Endothelial cell of umbilical vein (primary cell): ENCODE measurements around the gene ZNF525. TPM values are rescaled to one million over a fixed set of nuclear protein-coding genes. Genes with fewer than 3 reads are reported as not detected.
A peak's percentile ranks its signal among the peaks of the same experiment; 100 is the strongest.

Experiments used
- BruUV-seq: library from RNA; stranded (reverse); fragments of 400-500 nt; replicated peaks from 2 replicates; lab custom pipeline; 2021; lab: Mats Ljungman, UMichigan
- CTCF ChIA-PET: fragments of 300-600, 350-600 bp; sonication (Branson Sonifier 250); formaldehyde crosslinking; loops from one replicate; lab custom pipeline; 2021; ENCODE audit warnings: antibody characterized with exemption, inconsistent platforms; lab: Charles Lee
- POLR2A ChIA-PET: fragments of 300-600, 350-600 bp; sonication (Branson Sonifier 250); formaldehyde crosslinking; loops from one replicate; lab custom pipeline; 2021; ENCODE audit warnings: antibody characterized with exemption, inconsistent platforms; lab: Charles Lee
- DNase-seq: peaks from one replicate; pipeline ENCODE4 v3.0.0-alpha.2; 2011; ENCODE audit warnings: low read depth, low spot score
- FAIRE-seq: peaks from 2 replicates; lab custom pipeline; 2011; peaks lifted over from hg19 to GRCh38; lab: Jason Lieb, UNC
- H2AFZ ChIP-seq: 2 replicates; pipeline ENCODE4 v1.6.0; 2012; ENCODE audit warnings: low read depth, low read length, control low read depth, inconsistent platforms
- H3K27ac ChIP-seq: 2 replicates; pipeline ENCODE4 v1.5.1; 2011; ENCODE audit warnings: low read depth, mild to moderate bottlenecking, control low read depth, low read length, moderate library complexity; ENCODE audit not compliant: insufficient read depth
- H3K27me3 ChIP-seq, 2 experiments: 2 replicates each; pipeline versions ENCODE4 v1.6.0 to v1.6.1; 2011; ENCODE audit warnings: low read length in 2 of 2, mixed read lengths in 1 of 2; ENCODE audit not compliant: control insufficient read depth in 2 of 2, insufficient read depth in 2 of 2
- H3K36me3 ChIP-seq, 2 experiments: 2 replicates in 1 of 2; 3 replicates in 1 of 2; pipeline ENCODE4 v1.5.1; 2011; ENCODE audit warnings: low read length in 2 of 2, mild to moderate bottlenecking in 1 of 2, moderate library complexity in 1 of 2; ENCODE audit not compliant: control insufficient read depth in 2 of 2, insufficient read depth in 2 of 2; ENCODE audit errors: extremely low read depth in 1 of 2
- H3K4me1 ChIP-seq: 3 replicates; pipeline ENCODE4 v1.5.1; 2011; ENCODE audit warnings: mild to moderate bottlenecking, low read length; ENCODE audit not compliant: control insufficient read depth, insufficient read depth; ENCODE audit errors: extremely low read depth
- H3K4me2 ChIP-seq: 2 replicates; pipeline ENCODE4 v1.6.1; 2011; ENCODE audit warnings: low read length, control low read depth, mixed read lengths; ENCODE audit not compliant: insufficient read depth
- H3K4me3 ChIP-seq, 3 experiments: fragments of 200-600 bp in 1 of 3; sonication (generic), shearing (Covaris generic) in 1 of 3; replicated peaks in 1 of 3; 2 replicates each; pipeline ENCODE4 v1.5.1; 2011 to 2016; ENCODE audit warnings: control low read depth in 3 of 3, low read length in 3 of 3, mild to moderate bottlenecking in 2 of 3, inconsistent platforms in 1 of 3, low read depth in 1 of 3, moderate library complexity in 1 of 3; ENCODE audit not compliant: insufficient read depth in 1 of 3
- H3K79me2 ChIP-seq: 2 replicates; pipeline ENCODE4 v1.6.0; 2012; ENCODE audit warnings: low read length, inconsistent platforms; ENCODE audit not compliant: control insufficient read depth, insufficient read depth
- H3K9ac ChIP-seq: replicated peaks from 2 replicates; pipeline ENCODE3; 2011; ENCODE audit warnings: low read length, control low read depth; ENCODE audit not compliant: insufficient read depth; ENCODE audit errors: extremely low read depth
- H3K9me1 ChIP-seq: replicated peaks from 3 replicates; pipeline ENCODE4 v1.6.0; 2011; ENCODE audit warnings: mild to moderate bottlenecking, low read length; ENCODE audit not compliant: control insufficient read depth, insufficient read depth; ENCODE audit errors: extremely low read depth
- H3K9me3 ChIP-seq: replicated peaks from 2 replicates; pipeline ENCODE4 v1.5.1; 2012; ENCODE audit warnings: low read length, inconsistent platforms; ENCODE audit not compliant: control insufficient read depth, insufficient read depth
- H4K20me1 ChIP-seq: replicated peaks from 2 replicates; pipeline ENCODE3; 2011; ENCODE audit warnings: mild to moderate bottlenecking, low read length; ENCODE audit not compliant: control insufficient read depth, insufficient read depth; ENCODE audit errors: extremely low read depth
- CTCF ChIP-seq, 2 donors: IDR thresholded peaks; 1 replicate in 1 of 2; 2 replicates in 1 of 2; pipeline ENCODE4 v1.5.1; 2011; ENCODE audit warnings: low read length in 2 of 2, mild to moderate bottlenecking in 2 of 2, moderate library complexity in 2 of 2, control low read depth in 1 of 2, inconsistent platforms in 1 of 2, low read depth in 1 of 2; ENCODE audit not compliant: insufficient read depth in 1 of 2; ENCODE audit errors: extremely low read depth in 1 of 2
- FOS ChIP-seq: IDR thresholded peaks from 2 replicates; pipeline ENCODE4 v1.6.1; 2011; ENCODE audit warnings: mild to moderate bottlenecking, low read length, moderate library complexity, borderline replicate concordance; ENCODE audit not compliant: insufficient read depth
- JUN ChIP-seq: IDR thresholded peaks from 2 replicates; pipeline ENCODE4 v1.6.1; 2011; ENCODE audit warnings: borderline replicate concordance, low read depth; ENCODE audit not compliant: insufficient read length, insufficient read depth
- POLR2A ChIP-seq: IDR thresholded peaks from 2 replicates; pipeline ENCODE4 v1.6.1; 2012; ENCODE audit warnings: low read depth, mild to moderate bottlenecking, control low read depth, low read length
- POLR2AphosphoS5 ChIP-seq: IDR thresholded peaks from 2 replicates; pipeline ENCODE4 v1.6.1; 2012; ENCODE audit warnings: low read depth, mild to moderate bottlenecking, control low read depth, low read length, moderate library complexity; ENCODE audit not compliant: insufficient read depth
- dilution Hi-C: fragments of 300-500 bp; cut with MboI; formaldehyde crosslinking; loops from one replicate; pipeline ENCODE4 v1.15.0; 2019; ENCODE audit warnings: low sequenced_read_pairs; ENCODE audit not compliant: extremely low pct_ligation_motif_present
- intact Hi-C: fragments of 100-400 bp; cut with micrococcal nuclease; formaldehyde crosslinking; loops from one replicate; pipeline ENCODE4 v1.10.0; 2022
- polyA plus RNA-seq, 4 experiments: library from polyadenylated mRNA; depleted of rRNA in 3 of 4; stranded (reverse) in 3 of 4; unstranded in 1 of 4; fragments of >200 nt; gene quantifications; 2 replicates each; pipeline versions ENCODE4 v1.2.1 to v1.2.3, GENCODE V29; 2011 to 2012; ENCODE audit warnings: missing spikeins in 1 of 4
- total RNA-seq: library from RNA; stranded (reverse); gene quantifications from 2 replicates; pipeline ENCODE4 v1.2.3, GENCODE V29; 2021

Gene ZNF525
- total and polyA plus RNA-seq, 2 donors (not counting 3 experiments of a cell fraction or from before 2014, with no cell fraction given) = 0.59 to 3.8 TPM

- Histone ChIP-seq H3K27ac (no peak overlapping the region), H3K4me3 (no peak overlapping the region), H3K9me3 (no peaks in the 10 kb centered on the region), H3K27me3 (no peaks in the 10 kb centered on the region), H3K9me1 (no peaks in the 10 kb centered on the region), H3K36me3 (no peaks in the 10 kb centered on the region), H3K79me2 (no peaks in the 10 kb centered on the region), H4K20me1 (no peaks in the 10 kb centered on the region), H3K4me2 (no peak overlapping the region), H2AFZ (no peak overlapping the region), H3K4me1 (no peaks in the 10 kb centered on the region), H3K9ac (no peak overlapping the region)
- DNase-seq (peak; percentile 58), FAIRE-seq (peak; percentile 93)
- dilution Hi-C loops = no loop called here
- TF ChIP-seq POLR2AphosphoS5 (no peak), JUN (no peak), FOS (no peak), POLR2A (no peak), CTCF (IDR thresholded peaks at IDR 0.05; ENCODE audit: extremely low read depth in 1 of 2, insufficient read depth in 1 of 2, low read depth in 1 of 2, low read length in 2 of 2) (peak; percentile 71 to 89)
- BruUV-seq = no TSS peak
- CTCF ChIA-PET = interaction anchor here (0.6 to 3.4 kb wide), 22 partner anchors 9 to 467 kb away, joined by 3 to 61 read pairs (median 4); partner anchors contain the start of genes ZNF347 and ZNF765
- intact Hi-C loops = loop anchor here (1.0 kb wide), 1 partner anchor 87 kb away; no protein-coding TSS in a partner anchor
- POLR2A ChIA-PET = no interaction called here
These were observed 59.6 kb downstream of the ZNF525 start for GRCh38 chr19:53424968-53425597.
